ENCODE results near the gene AKT3.

Gene AKT3

DNA sequence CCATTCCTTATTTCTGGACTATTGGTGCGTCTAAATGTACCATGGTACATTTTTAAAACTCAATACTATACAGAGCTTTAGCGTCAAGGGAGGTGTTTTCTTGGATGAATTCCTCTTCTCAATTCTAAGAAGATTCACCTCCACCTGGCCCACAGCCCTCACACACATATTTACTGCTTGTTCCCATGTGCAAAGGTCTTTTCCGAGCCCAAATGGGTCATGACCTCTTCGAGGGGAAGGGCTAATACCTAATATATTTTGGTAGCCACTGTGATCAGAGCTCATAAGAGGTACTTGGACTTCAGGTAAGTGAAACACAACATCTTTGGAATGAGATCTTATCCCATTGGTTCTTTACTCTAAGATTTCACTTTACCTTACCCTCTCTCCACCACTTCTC lies 388.3 kb downstream of the AKT3 start:
- no peak for DNase-seq (ENCODE audit: low read depth)
- TF ChIP-seq, protein P1, sequence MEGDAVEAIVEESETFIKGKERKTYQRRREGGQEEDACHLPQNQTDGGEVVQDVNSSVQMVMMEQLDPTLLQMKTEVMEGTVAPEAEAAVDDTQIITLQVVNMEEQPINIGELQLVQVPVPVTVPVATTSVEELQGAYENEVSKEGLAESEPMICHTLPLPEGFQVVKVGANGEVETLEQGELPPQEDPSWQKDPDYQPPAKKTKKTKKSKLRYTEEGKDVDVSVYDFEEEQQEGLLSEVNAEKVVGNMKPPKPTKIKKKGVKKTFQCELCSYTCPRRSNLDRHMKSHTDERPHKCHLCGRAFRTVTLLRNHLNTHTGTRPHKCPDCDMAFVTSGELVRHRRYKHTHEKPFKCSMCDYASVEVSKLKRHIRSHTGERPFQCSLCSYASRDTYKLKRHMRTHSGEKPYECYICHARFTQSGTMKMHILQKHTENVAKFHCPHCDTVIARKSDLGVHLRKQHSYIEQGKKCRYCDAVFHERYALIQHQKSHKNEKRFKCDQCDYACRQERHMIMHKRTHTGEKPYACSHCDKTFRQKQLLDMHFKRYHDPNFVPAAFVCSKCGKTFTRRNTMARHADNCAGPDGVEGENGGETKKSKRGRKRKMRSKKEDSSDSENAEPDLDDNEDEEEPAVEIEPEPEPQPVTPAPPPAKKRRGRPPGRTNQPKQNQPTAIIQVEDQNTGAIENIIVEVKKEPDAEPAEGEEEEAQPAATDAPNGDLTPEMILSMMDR (conservative IDR thresholded peaks at IDR 0.05; ENCODE audit: control insufficient read depth, insufficient read depth, low read depth, low read length): no peak
- H3K4me3 ChIP-seq (ENCODE audit: control insufficient read depth, low read depth, low read length): no peak overlapping the region

DNA sequence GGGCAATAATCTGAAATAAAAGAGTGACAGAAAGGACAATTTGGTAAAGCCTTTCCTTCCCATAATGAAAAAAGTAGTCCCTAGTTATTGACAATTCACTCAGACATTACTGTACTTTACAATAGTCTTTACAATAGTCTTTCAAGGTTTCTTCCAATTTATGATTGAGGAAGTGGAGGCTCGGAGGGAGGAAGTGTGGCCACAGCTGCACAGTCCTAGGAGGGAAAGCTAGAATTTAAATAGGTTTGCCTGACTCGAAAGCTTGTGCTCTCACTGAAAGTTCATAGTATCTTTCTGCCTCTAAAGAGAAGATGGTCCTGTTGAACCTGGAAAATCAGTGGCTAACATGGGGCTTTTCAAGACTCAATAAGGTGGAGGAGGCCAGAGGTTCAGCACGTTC lies 391.0 kb downstream of the AKT3 start:
- no peak for DNase-seq (ENCODE audit: low read depth)
- TF ChIP-seq, protein P1 (conservative IDR thresholded peaks at IDR 0.05; ENCODE audit: control insufficient read depth, insufficient read depth, low read depth, low read length): no peak
- H3K4me3 ChIP-seq (ENCODE audit: control insufficient read depth, low read depth, low read length): no peak overlapping the region

DNA sequence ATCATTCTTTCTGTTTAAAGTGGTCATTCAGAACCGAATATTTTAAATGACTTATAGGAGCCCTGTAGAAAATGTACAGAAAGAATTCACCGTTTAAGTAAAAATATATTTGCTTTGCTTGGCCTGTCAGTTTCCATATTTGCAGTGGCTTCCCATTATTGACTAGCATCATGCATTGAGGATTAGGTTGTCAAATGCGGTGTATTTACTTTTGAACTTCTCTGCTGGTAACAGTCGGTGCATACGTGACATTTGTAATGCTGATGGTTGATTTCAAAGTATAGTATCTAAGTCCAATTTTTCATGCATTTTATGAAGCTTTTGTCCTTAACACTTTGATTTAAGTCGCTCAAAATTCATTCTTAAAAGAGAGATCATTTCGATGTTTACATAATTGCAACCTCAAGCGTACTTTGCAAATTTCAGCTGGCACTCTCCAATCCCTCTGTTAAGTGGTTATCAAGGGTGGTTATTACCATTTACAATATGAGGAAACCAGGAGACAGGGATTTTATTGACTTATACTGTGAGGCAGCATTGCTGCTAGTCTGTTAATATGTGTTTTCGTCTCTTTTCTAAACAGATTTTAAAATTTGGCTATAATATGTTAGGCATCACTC lies 392.6 kb downstream of the AKT3 start:
- DNase-seq (ENCODE audit: low read depth): no peak
- no peak overlapping the region for H3K4me3 ChIP-seq (ENCODE audit: control insufficient read depth, low read depth, low read length)
- TF ChIP-seq, protein P1 (conservative IDR thresholded peaks at IDR 0.05; ENCODE audit: control insufficient read depth, insufficient read depth, low read depth, low read length): no peak

DNA sequence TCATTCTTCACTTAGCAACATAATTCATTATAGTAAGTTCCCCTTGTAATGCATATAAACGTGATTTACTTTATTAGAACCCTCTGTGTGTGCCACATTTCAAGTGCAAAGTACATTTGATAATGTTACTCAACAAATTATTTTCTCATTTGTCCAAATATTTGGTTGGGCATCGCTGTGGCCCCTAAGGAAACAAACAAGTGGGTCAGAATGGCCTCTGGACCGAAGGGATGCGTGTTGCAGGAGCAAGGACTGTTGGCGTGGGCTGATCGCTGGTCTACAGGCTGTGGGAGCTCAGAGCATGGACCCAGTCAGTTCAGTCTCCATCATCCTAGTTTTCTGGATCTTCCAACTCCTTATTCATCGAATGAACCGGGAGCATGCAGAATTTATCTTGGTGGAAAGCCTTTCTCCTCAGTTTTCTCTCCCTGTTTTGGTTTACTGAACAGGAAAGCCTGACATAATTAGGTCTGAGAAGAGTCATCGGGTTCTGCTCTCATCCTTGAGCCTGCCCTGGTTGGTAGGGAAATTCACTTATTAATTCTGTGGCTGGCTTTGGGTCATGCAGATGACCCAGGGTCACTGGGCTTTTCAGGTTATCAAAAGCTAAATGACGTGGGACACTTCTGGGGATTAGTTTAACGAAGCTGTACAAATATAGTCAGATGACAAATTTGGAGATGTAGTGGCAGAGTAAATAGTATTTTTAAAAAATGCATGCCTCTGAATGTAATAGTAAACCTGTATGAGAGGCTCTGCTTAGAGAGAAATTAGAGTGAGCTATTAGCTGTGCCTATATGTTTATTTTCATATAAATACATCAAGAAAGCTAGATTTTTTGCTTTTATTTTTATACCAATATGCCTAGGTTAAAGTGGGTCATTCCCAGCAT lies 394.0 kb downstream of the AKT3 start:
- no peak for DNase-seq (ENCODE audit: low read depth)
- no peak overlapping the region for H3K4me3 ChIP-seq (ENCODE audit: control insufficient read depth, low read depth, low read length)
- TF ChIP-seq, protein P1 (conservative IDR thresholded peaks at IDR 0.05; ENCODE audit: control insufficient read depth, insufficient read depth, low read depth, low read length): no peak

DNA sequence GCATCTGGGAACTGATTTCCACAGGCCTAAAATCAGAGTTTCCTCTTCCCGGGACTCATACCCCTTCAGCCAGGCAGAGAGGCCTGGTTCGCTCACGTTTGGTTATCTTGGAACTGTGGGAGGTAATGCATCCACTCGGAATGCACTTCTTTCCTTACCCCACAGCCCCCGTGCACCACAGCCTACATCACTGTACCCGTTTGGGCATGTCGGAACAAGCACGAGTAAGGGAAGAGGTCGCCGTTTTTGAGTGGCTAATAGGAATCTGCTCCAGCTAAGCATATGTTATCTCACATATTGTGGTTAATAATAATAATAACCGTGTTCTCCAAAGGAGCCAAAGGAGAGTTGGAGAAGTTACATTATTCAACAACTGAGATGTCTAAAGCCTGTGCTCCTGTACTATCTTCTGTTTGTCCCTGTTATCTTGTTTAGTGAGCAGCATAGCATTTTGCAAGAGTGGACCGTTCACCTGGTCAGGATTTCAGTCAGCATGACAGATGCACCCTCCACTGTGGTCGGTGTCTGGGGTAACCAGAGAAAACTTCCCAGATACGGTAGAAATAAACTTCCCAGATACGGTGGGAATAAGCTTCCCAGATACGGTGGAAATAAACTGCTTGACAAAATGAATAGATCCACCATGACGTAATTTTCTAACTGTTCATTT lies 395.6 kb downstream of the AKT3 start:
- DNase-seq (ENCODE audit: low read depth): no peak
- TF ChIP-seq, protein P1 (conservative IDR thresholded peaks at IDR 0.05; ENCODE audit: control insufficient read depth, insufficient read depth, low read depth, low read length): no peak

DNA sequence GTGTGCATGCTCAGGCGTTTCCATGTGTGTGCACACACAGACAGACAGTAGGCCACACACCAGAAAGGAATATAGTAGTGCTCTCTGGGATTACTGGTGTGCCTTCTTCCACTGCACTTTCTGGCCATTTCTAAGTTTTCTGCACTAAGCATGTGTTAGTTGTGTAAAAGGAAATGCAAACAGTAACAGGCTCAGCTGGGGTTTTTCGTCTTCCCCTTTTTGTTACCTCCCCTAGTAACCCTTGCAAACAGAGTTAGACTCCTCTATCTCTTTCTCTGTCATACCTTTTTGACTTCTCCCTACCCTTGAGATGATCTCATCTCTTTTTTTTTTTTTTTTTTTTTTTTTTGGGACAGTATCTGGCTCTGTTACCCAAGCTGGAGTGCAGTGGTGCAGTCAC lies 398.0 kb downstream of the AKT3 start:
- TF ChIP-seq, protein P1 (conservative IDR thresholded peaks at IDR 0.05; ENCODE audit: control insufficient read depth, insufficient read depth, low read depth, low read length): no peak
- no peak for DNase-seq (ENCODE audit: low read depth)
- no peak overlapping the region for H3K4me3 ChIP-seq (ENCODE audit: control insufficient read depth, low read depth, low read length)

More for the DNA sequence above, 395.6 kb downstream of the AKT3 start:
- H3K4me3 ChIP-seq (ENCODE audit: control insufficient read depth, low read depth, low read length): no peak overlapping the region

Data from fibroblast of mammary gland (primary cell).